NCI-H1930 (cell line): ENCODE data around the gene S100A13.

Experiments used
- DNase-seq, 2 experiments: peaks; one replicate each; lab custom pipeline; 2025; lab: John Stamatoyannopoulos, UW

The S100A13 gene

GRCh38 chr1:153626477-153626903 lies 815 bp downstream of the S100A13 start:
- no peak for DNase-seq

GRCh38 chr1:153624965-153625611 lies 2.2 kb downstream of the S100A13 start:
- no peak for DNase-seq

GRCh38 chr1:153623101-153623500 lies 4.2 kb downstream of the S100A13 start:
- no peak for DNase-seq

- no peak for DNase-seq
Measured at GRCh38 chr1:153619171-153619570, 8.1 kb downstream of the S100A13 start.

DNA sequence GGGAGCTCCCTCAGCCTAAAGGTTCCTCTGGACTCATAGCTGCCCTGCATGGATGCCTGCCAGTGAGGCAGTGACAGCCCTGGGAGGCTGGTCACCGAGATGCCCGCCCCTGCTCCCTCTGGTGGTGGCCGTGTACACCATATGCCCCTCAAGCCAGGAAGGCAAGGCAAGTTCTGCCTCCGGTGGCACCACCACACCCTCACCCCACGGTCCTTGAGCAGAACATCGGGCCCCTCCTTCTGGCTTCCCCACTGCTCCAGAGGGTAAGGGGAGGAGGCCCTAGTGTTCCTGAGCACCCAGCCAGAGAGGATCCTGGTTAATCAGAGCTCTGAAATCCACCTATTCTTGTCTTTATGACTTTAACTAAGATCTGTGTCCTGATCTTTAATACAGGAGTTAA lies 9.6 kb downstream of the S100A13 start:
- DNase-seq = no peak

GRCh38 chr1:153616917-153617311 lies 10.4 kb downstream of the S100A13 start:
- no peak for DNase-seq

- no peak for DNase-seq
Measured at GRCh38 chr1:153616144-153616916, 11.0 kb downstream of the S100A13 start, which contains the start of gene S100A14. Gene S100A14 (minus strand): TSS chr1:153616325. CDS start chr1:153615858, 467 bp downstream.

DNA sequence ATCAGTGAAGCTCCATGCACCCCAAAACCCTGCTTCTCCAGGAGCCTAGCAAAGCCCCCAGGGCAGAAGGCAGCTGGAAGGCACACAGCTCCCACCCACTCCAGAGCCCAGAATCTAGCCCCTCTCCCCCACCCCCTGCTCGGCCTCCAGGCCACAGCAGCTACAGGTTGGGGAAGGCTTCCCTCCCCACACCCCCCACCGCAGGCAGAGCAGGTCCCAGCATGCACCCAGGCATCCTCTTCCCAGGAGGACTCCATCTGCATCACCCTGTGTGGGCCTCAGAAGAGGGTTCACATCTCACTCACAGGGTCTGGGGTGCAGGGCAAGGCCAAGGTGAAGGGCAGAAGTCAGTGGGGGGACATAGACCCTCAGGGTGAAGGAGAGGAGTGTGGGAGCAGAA lies 11.9 kb downstream of the S100A13 start:
- no peak for DNase-seq

DNA sequence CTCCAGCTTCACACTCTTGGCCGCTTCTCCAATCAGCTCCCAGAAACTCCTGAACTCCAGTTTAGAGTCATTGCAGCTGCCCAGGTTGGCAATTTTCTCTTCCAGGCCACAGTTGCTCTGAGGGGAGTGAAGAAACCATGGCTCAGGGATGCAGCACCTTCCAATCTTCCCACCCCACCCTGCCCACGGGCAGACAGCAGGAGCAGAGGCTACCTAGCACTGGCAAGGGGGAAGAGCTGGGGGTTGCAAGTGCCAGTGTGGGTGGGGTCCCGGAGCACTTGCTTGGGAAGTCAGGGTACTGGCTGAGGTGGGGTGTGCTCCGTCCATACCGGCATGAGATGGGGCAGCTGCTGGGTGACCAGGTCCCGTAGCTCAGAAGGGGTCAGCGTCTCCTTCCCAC lies 12.4 kb downstream of the S100A13 start:
- DNase-seq = no peak

DNA sequence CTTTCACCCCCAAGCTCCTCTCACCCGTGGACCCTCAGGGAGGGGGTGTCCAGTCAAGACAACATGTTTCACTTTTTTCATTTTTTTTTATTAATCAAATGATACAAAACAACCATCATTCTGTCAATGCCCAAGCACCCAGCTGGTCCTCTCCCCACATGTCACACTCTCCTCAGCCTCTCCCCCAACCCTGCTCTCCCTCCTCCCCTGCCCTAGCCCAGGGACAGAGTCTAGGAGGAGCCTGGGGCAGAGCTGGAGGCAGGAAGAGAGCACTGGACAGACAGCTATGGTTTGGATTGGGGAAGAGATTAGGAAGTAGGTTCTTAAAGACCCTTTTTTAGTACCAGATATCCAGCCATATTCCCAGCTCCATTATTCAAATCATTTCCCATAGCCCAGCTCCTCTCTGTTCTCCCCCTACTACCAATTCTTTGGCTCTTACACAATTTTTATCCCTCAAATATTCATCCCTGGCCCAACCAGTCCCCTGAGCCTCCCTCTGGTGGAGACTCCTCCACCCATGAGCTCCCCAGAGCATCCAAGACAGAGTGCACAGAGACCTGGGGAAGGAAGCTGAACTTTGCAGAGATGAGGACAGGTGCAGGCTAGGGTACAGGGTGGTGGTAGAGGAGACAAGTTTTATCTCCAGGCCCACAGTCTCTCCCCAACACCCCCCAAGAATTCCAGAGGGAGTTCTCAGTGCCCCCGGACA lies 13.0 kb downstream of the S100A13 start:
- no peak for DNase-seq

DNA sequence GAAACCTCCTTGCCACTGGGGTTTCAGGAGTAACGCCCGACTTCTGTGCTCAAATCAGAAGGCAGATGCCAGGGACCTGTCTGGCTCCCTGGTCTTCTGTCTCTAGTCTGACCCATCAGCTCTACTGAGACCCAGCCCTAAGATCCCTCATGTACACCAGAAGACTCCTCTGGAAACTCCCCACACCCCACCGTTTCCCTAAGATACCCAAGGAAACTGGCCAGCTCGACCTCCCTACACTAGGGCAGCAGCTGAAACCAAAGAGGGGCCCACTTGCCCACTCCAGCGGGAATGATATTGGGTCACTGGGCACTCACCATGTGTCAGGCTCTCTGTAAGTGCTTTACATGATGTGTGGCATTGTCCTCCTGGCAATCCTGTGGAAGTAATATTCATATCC lies 13.9 kb downstream of the S100A13 start:
- no peak for DNase-seq

GRCh38 chr1:153612755-153613331 lies 14.5 kb downstream of the S100A13 start, which contains the start of gene S100A16:
Gene S100A16 (minus strand): TSS chr1:153613137. CDS start chr1:153608151, 4,986 bp downstream.
- DNase-seq = no peak

DNA sequence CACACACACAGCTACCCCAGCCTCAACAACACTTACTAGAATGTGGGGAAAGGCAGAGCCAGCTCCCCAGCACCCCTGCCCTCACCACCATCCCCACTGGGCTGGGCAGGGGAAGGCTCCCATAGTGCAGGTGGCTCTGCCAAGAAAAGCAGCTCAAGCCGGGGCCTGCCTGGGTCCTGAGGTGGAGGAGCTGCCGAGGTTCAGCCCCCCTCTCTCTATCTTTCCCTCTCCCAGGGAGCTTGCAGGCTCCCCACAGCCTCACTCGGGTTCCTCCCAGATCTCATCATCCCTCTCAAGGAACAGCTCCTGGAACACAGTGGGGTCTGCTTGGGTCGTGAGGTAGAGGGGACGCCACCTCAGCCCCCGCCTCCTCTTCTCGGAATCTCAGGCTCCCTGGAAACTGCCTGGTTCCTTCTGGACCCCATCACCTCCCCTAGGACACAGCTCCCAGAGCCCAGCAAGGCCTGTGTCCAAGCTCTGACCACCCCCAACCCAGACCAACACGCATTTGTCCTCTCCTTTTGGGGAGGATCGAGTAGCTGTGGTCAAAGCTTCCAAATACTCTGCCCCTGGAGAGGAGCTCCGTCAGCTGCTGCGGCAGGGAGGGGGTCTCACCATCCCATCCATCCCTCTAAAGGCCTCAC lies 15.1 kb downstream of the S100A13 start:
- no peak for DNase-seq

GRCh38 chr1:153611356-153611755 lies 15.9 kb downstream of the S100A13 start:
- no peak for DNase-seq

DNA sequence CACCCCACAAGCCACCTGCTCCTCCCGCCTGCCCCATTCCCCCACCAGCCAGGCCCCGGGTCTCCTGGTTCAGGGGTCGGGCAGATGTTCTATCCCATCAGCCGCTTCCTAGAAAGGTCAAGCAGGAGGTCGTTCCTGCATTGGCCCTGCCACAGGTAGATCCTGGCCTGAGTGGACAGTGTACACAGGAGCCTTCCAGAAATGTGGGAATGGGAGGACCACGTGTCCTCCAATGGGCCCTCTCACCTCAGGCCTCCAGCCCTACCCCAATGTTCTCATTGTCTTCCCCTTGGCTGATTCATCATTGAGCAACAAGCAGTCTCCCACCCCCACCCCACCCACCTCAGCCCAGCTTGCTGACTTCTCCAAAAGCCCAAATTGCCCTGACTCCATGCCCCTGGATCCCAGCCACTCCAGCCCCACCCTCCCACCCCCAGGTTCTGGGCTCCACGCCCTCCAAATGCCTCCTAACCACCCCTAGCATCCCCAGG lies 16.4 kb downstream of the S100A13 start:
- no peak for DNase-seq

- no peak for DNase-seq
Measured at GRCh38 chr1:153610334-153610733, 17.0 kb downstream of the S100A13 start.

DNA sequence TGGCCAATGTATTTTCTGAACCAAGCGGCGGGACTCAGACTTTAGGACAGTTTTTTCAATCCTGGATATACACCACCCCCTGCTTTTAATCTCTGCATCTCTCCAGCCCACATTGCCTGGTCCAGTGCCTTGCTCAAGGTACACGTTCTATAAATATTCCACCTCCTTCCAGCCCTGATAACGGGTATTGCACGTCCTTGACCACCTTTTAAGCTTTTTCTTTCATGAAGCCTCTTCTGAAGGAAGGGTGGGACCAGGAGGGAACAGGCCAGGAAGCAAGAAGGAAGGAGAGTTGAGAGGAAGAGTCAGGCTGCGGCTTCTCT lies 17.8 kb downstream of the S100A13 start:
- DNase-seq = no peak

DNA sequence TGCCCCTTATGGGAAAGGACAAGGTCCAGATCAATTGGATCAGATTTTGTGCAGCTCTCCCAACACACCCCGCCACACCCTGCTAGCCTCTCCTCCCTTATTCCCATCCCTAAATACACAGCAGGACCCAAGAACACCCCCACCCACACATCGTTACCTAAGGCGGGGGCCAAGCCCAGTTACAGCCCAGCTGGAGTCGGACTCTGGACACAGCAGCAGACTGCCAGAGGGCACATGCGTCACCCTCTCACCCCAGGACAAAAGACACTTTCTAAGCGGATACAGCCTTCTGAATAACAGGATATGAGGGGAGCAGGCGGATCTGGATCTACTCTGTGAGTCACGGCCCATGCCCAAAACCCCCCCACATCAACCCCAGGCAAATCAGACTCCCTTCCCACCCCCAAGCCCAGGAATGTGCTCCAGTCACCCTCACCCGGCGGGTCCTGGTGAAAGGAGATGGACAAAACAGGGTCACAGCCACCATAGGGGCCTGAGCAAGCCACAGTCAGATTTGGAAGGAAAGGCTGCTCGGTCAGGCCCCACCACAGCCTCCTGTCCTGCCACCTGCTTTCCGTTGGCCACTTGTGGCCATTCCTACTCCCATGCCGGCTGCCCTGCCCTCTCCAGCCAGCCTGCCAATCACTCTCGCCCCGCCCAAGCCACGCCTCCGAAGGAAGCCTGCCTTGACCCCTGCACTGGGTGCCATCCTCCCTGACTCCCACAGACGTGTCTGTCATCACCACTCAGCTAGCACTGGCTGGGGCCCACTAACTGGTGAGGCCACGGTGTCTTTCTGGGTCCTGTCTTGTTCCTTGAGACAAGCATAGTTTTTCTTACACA lies 18.3 kb downstream of the S100A13 start:
- DNase-seq = no peak

DNA sequence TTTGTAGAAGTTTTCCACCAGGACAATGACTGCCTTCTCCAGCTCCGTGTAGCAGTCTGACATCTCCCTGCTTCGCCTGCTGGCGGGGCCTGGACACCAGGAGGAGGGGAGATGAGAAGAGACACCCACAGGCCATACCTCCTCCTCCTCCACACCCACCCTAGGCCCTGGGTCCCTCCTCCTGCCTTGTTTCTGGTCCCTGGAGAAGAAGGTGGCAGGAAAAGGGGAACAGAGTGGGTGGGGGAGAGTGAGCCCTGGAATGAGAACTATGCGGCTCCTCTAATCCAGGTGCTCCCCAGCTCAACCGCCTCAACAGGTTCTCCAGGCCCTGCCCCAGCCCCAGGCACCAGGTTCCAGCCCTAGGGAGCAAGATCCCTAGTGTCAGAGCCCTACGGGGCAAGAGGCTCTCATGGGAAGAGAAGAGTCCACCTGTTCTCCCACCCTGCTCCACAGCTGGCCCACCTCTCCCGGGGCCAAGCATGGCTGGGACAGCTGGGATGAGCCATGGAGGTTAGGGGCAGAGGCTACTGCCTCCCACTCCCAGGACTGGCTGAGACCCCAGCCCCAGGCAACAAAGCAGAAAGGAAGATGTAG lies 19.1 kb downstream of the S100A13 start:
- no peak for DNase-seq

DNA sequence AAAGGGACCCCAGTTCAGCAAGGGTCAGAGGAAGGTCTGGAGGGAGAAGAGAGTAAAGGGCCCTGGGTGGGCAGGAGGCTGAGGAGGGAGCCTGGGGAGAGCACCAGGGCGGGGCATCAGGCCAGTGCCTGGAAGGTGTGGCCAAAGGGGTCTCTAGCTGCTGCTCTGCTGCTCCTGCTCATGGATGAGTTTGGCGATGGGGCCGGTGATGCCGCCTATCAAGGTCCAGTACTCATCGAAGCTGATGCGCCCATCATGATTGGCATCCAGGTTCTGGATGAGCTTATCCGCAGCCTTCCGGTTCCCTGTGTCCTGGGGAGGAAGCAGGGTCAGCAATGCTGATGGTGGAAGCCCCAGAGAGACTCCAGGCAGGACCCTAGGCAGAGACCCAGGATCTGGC lies 19.9 kb downstream of the S100A13 start:
- no peak for DNase-seq

- DNase-seq = no peak
Measured at GRCh38 chr1:153606194-153606593, 21.1 kb downstream of the S100A13 start.
